A549 (cell line): Measurements from ENCODE around the gene ARHGAP31. TPM values are rescaled to one million over a fixed set of nuclear protein-coding genes. Genes with fewer than 3 reads are reported as not detected.

Source experiments
- ATAC-seq, 2 experiments: fragments of 200-7000 bp in 1 of 2; fragments of >200 bp in 1 of 2; cut with Nextera tagmentation in 1 of 2; cut with Tn5 transposase in 1 of 2; 3 replicates each; pipeline versions ENCODE4 v1.8.0 to v1.9.1; 2018 to 2020; ENCODE audit warnings: mild to moderate bottlenecking in 1 of 2, moderate library complexity in 1 of 2
- CTCF ChIA-PET: fragments of 300-600 bp; sonication (Branson Sonifier 250); formaldehyde crosslinking; extraction: SDS; loops from one replicate; lab custom pipeline; 2021; ENCODE audit warnings: antibody characterized with exemption, inconsistent platforms; lab: Yijun Ruan, JAX
- POLR2A ChIA-PET: fragments of 350-600 bp; formaldehyde crosslinking; extraction: SDS; loops from one replicate; lab custom pipeline; 2021; ENCODE audit warnings: antibody characterized with exemption, inconsistent platforms; lab: Yijun Ruan, JAX
- DNase-seq, 2 experiments: peaks; one replicate each; pipeline versions ENCODE4 v3.0.0 to v3.0.0-alpha.2; 2011 to 2016; ENCODE audit warnings: low read depth in 1 of 2, low spot score in 1 of 2
- FAIRE-seq: peaks from 2 replicates; lab custom pipeline; 2011; peaks lifted over from hg19 to GRCh38; lab: Jason Lieb, UNC
- H3K27ac ChIP-seq, 2 experiments: fragments of >200 bp; sonication (Bioruptor Twin); formaldehyde crosslinking; 3 replicates each; pipeline ENCODE4 v1.5.1; 2016 to 2017
- H3K4me1 ChIP-seq: fragments of >200 bp; sonication (Bioruptor Twin); formaldehyde crosslinking; 3 replicates; pipeline ENCODE4 v1.6.1; 2016
- H3K4me2 ChIP-seq: fragments of >200 bp; sonication (Bioruptor Twin); formaldehyde crosslinking; 3 replicates; pipeline ENCODE4 v1.6.1; 2016
- H3K4me3 ChIP-seq: fragments of >200 bp; sonication (Bioruptor Twin); formaldehyde crosslinking; 3 replicates; pipeline ENCODE4 v1.5.1; 2016
- H3K9me3 ChIP-seq: fragments of >200 bp; sonication (Bioruptor Twin); formaldehyde crosslinking; 3 replicates; pipeline ENCODE4 v1.6.1; 2016
- CBX2 ChIP-seq: fragments of 200-600 bp; sonication (generic); IDR thresholded peaks from 2 replicates; pipeline ENCODE4 v1.6.1; 2016; ENCODE audit warnings: low read depth, mild to moderate bottlenecking, borderline replicate concordance
- CEBPB ChIP-seq, 2 experiments: fragments of >200 bp in 1 of 2; sonication (Bioruptor Twin) in 1 of 2; formaldehyde crosslinking in 1 of 2; IDR thresholded peaks; 2 replicates each; pipeline ENCODE4 v1.6.1; 2012 to 2016
- CHD4 ChIP-seq: fragments of 200-600 bp; sonication (generic); IDR thresholded peaks from 2 replicates; pipeline ENCODE4 v1.6.1; 2016; ENCODE audit warnings: antibody characterized with exemption, mild to moderate bottlenecking, borderline replicate concordance
- E2F6 ChIP-seq: IDR thresholded peaks from 2 replicates; pipeline ENCODE4 v1.6.1; 2012; ENCODE audit warnings: low read depth, borderline replicate concordance
- ELK1 ChIP-seq: fragments of 150-350 bp; IDR thresholded peaks from 2 replicates; pipeline ENCODE4 v1.6.1; 2014; ENCODE audit warnings: low read depth, mild to moderate bottlenecking, low read length
- EP300 ChIP-seq, 2 experiments: fragments of >200 bp; sonication (Bioruptor Twin); formaldehyde crosslinking; IDR thresholded peaks; 2 replicates in 1 of 2; 3 replicates in 1 of 2; pipeline ENCODE4 v1.6.1; 2016 to 2017
- ESRRA ChIP-seq: fragments of 150-350 bp; IDR thresholded peaks from 2 replicates; pipeline ENCODE4 v1.6.1; 2014; ENCODE audit warnings: mild to moderate bottlenecking, low read length, borderline replicate concordance
- FOXS1 ChIP-seq: fragments of 250-450 bp; sonication (Bioruptor Pico); IDR thresholded peaks from 2 replicates; pipeline ENCODE4 v1.5.0; 2020; ENCODE audit warnings: mild to moderate bottlenecking, moderate library complexity
- GATA3 ChIP-seq: IDR thresholded peaks from 2 replicates; pipeline ENCODE4 v1.6.1; 2012; ENCODE audit warnings: borderline replicate concordance
- HDAC2 ChIP-seq: fragments of 200-600 bp; sonication (generic); IDR thresholded peaks from 2 replicates; pipeline ENCODE4 v1.6.1; 2016
- HES2 ChIP-seq: fragments of >200 bp; sonication (Bioruptor Twin); formaldehyde crosslinking; IDR thresholded peaks from 2 replicates; pipeline ENCODE4 v1.6.1; 2016
- HOXA7 ChIP-seq: fragments of 250-450 bp; sonication (Bioruptor Pico); IDR thresholded peaks from 2 replicates; pipeline ENCODE4 v1.5.0; 2020; ENCODE audit warnings: mild to moderate bottlenecking, moderate library complexity
- HOXB5 ChIP-seq: fragments of 250-450 bp; sonication (Bioruptor Pico); IDR thresholded peaks from 2 replicates; pipeline ENCODE4 v1.5.0; 2020; ENCODE audit warnings: mild to moderate bottlenecking, moderate library complexity
- MAFK ChIP-seq: fragments of 450-650 bp; IDR thresholded peaks from 2 replicates; pipeline ENCODE4 v1.6.1; 2014; ENCODE audit not compliant: partially characterized antibody
- MAZ ChIP-seq: fragments of 150-350 bp; IDR thresholded peaks from 2 replicates; pipeline ENCODE4 v1.6.1; 2014; ENCODE audit warnings: antibody characterized with exemption, low read depth, low read length, borderline replicate concordance
- NPAS2 ChIP-seq: fragments of 250-450 bp; sonication (Bioruptor Pico); IDR thresholded peaks from 2 replicates; pipeline ENCODE4 v1.8.0; 2022; ENCODE audit warnings: mild to moderate bottlenecking, moderate library complexity, borderline replicate concordance
- NR3C1 ChIP-seq: fragments of >200 bp; sonication (Bioruptor Twin); formaldehyde crosslinking; IDR thresholded peaks from 3 replicates; pipeline ENCODE4 v1.6.1; 2017
- RAD21 ChIP-seq, 2 experiments: fragments of >200 bp in 1 of 2; sonication (Bioruptor Twin) in 1 of 2; formaldehyde crosslinking in 1 of 2; IDR thresholded peaks in 1 of 2; conservative IDR thresholded peaks in 1 of 2; 2 replicates in 1 of 2; 3 replicates in 1 of 2; pipeline ENCODE4 v1.6.1; 2012 to 2018; ENCODE audit warnings: inconsistent platforms in 1 of 2
- REST ChIP-seq: fragments of 200-600 bp; sonication (generic); IDR thresholded peaks from 2 replicates; pipeline ENCODE4 v1.6.1; 2016; ENCODE audit warnings: antibody characterized with exemption, mild to moderate bottlenecking, moderate library complexity
- RFX5 ChIP-seq: fragments of 450-650 bp; IDR thresholded peaks from 2 replicates; pipeline ENCODE4 v1.7.1; 2014; ENCODE audit warnings: antibody characterized with exemption, mild to moderate bottlenecking, moderate library complexity
- RNF2 ChIP-seq: fragments of 200-600 bp; sonication (generic); IDR thresholded peaks from 2 replicates; pipeline ENCODE4 v1.6.1; 2016; ENCODE audit warnings: low read depth, mild to moderate bottlenecking, antibody characterized with exemption, moderate library complexity, borderline replicate concordance
- SREBF2 ChIP-seq: fragments of 450-650 bp; IDR thresholded peaks from 2 replicates; pipeline ENCODE4 v1.6.1; 2014; ENCODE audit warnings: mild to moderate bottlenecking, moderate library complexity
- WGBS: methylation state at CpG from one replicate; pipeline ENCODE4 v1.1.6; 2017; ENCODE audit errors: missing lambda C conversion rate; 5-methylcytosine and 5-hydroxymethylcytosine counted together
- polyA plus RNA-seq, 4 experiments: library from polyadenylated mRNA; depleted of rRNA in 3 of 4; stranded (reverse); fragments of >200 nt; fragmentation: RNase III in 1 of 4; extraction: RNeasy Plus Mini Kit Qiagen cat#74134 plus additional on column Dnase treatment in 1 of 4; gene quantifications; 2 replicates in 3 of 4; 3 replicates in 1 of 4; pipeline ENCODE4 v1.2.3, GENCODE V29; 2011 to 2017
- TF ChIP-seq, protein P1 (sequence below): fragments of >200 bp; sonication (Bioruptor Twin); formaldehyde crosslinking; IDR thresholded peaks from 3 replicates; pipeline ENCODE4 v1.5.1; 2016
- TF ChIP-seq, protein P2 (sequence below): fragments of 250-450 bp; sonication (Bioruptor Pico); IDR thresholded peaks from 2 replicates; pipeline ENCODE4 v1.5.0; 2020; ENCODE audit warnings: low read depth, mild to moderate bottlenecking, moderate library complexity

Gene ARHGAP31
- polyA plus RNA-seq, 2 of the 4 experiments (the other 2 are of a cell fraction) = 0.93 to 1.3 TPM

- TF ChIP-seq SREBF2 (no peak), RFX5 (no peak), CHD4 (no peak), HES2 (no peak), ESRRA (no peak), NPAS2 (CRISPR knock-in tag) (no peak), HDAC2 (no peak)
- TF ChIP-seq, protein P1, sequence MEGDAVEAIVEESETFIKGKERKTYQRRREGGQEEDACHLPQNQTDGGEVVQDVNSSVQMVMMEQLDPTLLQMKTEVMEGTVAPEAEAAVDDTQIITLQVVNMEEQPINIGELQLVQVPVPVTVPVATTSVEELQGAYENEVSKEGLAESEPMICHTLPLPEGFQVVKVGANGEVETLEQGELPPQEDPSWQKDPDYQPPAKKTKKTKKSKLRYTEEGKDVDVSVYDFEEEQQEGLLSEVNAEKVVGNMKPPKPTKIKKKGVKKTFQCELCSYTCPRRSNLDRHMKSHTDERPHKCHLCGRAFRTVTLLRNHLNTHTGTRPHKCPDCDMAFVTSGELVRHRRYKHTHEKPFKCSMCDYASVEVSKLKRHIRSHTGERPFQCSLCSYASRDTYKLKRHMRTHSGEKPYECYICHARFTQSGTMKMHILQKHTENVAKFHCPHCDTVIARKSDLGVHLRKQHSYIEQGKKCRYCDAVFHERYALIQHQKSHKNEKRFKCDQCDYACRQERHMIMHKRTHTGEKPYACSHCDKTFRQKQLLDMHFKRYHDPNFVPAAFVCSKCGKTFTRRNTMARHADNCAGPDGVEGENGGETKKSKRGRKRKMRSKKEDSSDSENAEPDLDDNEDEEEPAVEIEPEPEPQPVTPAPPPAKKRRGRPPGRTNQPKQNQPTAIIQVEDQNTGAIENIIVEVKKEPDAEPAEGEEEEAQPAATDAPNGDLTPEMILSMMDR = no peak
Measured at GRCh38 chr3:119308355-119308754, 14.2 kb downstream of the ARHGAP31 start.

GRCh38 chr3:119309591-119309990, 15.4 kb downstream of the ARHGAP31 start:
- ChIA-PET CTCF (no interaction called here), POLR2A (no interaction called here)
- Histone ChIP-seq H3K9me3 (no peaks in the 10 kb centered on the region), H3K4me1 (peaks cover 3% of the 10 kb centered on the region; the same call in 1 of the 3 replicates), H3K4me2 (no peak overlapping the region), H3K4me3 (no peak overlapping the region)
- ATAC-seq = no peak
- FAIRE-seq = no peak
- WGBS = 85% methylated on average over 4 of the region's 4 CpGs
- DNase-seq = no peak
- TF ChIP-seq EP300 (IDR thresholded peaks at IDR 0.05) (no peak), NR3C1 (no peak), E2F6 (no peak), HDAC2 (no peak), RAD21 (conservative IDR thresholded peaks at IDR 0.05 in 1 of 2, IDR thresholded peaks at IDR 0.05 in 1 of 2) (no peak), MAZ (no peak), CBX2 (no peak), RNF2 (no peak), HOXA7 (CRISPR knock-in tag) (no peak), HOXB5 (no peak), GATA3 (no peak), REST (no peak), CHD4 (no peak), ELK1 (no peak), FOXS1 (CRISPR knock-in tag) (no peak), MAFK (no peak), CEBPB (IDR thresholded peaks at IDR 0.05) (no peak)
- TF ChIP-seq, protein P2, sequence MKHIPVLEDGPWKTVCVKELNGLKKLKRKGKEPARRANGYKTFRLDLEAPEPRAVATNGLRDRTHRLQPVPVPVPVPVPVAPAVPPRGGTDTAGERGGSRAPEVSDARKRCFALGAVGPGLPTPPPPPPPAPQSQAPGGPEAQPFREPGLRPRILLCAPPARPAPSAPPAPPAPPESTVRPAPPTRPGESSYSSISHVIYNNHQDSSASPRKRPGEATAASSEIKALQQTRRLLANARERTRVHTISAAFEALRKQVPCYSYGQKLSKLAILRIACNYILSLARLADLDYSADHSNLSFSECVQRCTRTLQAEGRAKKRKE (CRISPR knock-in tag) = no peak
- TF ChIP-seq, all 56 proteins: peak for 0
- peak overlapping the region in 1 of 2 experiments; percentile 18; a peak in 1 of 6 replicates for H3K27ac ChIP-seq

More at GRCh38 chr3:119308355-119308754, 14.2 kb downstream of the ARHGAP31 start:
- 100% methylated on average over 1 of the region's 1 CpG for WGBS
- ATAC-seq (no peak), DNase-seq (no peak), FAIRE-seq (no peak)
- Histone ChIP-seq H3K4me2 (no peak overlapping the region), H3K27ac (no peak overlapping the region), H3K4me3 (no peak overlapping the region), H3K4me1 (peaks cover 8% of the 10 kb centered on the region; the same call in 1 of the 3 replicates), H3K9me3 (no peaks in the 10 kb centered on the region)
- ChIA-PET POLR2A (no interaction called here), CTCF (no interaction called here)
